HCT116 (cell line): ENCODE results near the gene TYRO3. TPM values are rescaled to one million over a fixed set of nuclear protein-coding genes. Genes with fewer than 3 reads are reported as not detected.

Experiments
- ATAC-seq: fragments of 200-7000 bp; cut with Tn5 transposase; 2 replicates; pipeline ENCODE4 v1.9.1; 2020; ENCODE audit warnings: mild to moderate bottlenecking, moderate library complexity
- BruUV-seq: library from RNA; stranded (reverse); fragments of 400-500 nt; replicated peaks from 2 replicates; lab custom pipeline; 2021; lab: Mats Ljungman, UMichigan
- CTCF ChIA-PET: fragments of 300-600 bp; sonication (Branson Sonifier 250); formaldehyde crosslinking; loops from one replicate; lab custom pipeline; 2021; ENCODE audit warnings: antibody characterized with exemption; lab: Charles Lee
- POLR2A ChIA-PET: fragments of 300-600, 350-600 bp; sonication (Branson Sonifier 250); formaldehyde crosslinking; loops from one replicate; lab custom pipeline; 2021; ENCODE audit warnings: antibody characterized with exemption; lab: Charles Lee
- RAD21 ChIA-PET, 2 experiments: fragments of 300-600 bp; sonication (Branson Sonifier 250); formaldehyde crosslinking; loops; one replicate each; lab custom pipeline; 2023; ENCODE audit warnings: low total read pairs in 2 of 2; ENCODE audit not compliant: uncharacterized antibody in 2 of 2, unreplicated experiment in 2 of 2, low non-redundant PET in 1 of 2; lab: Charles Lee
- DNase-seq: peaks from one replicate; pipeline ENCODE4 v3.0.0-alpha.2; 2010; ENCODE audit warnings: low read depth, low spot score
- H2AFZ ChIP-seq: fragments of 200-600 bp; shearing (Covaris generic), sonication (generic); 2 replicates; pipeline ENCODE4 v1.6.1; 2017; ENCODE audit warnings: low read depth, mixed run types, mixed read lengths, antibody characterized with exemption, low read length; ENCODE audit not compliant: poor library complexity, severe bottlenecking
- H3K27ac ChIP-seq: 2 replicates; pipeline ENCODE4 v1.5.1; 2012; ENCODE audit warnings: low read depth, low read length
- H3K27me3 ChIP-seq: fragments of 200-600 bp; sonication (generic); 2 replicates; pipeline ENCODE4 v1.6.1; 2016; ENCODE audit warnings: mixed run types, low read length, mixed read lengths; ENCODE audit not compliant: insufficient read depth
- H3K36me3 ChIP-seq, 2 experiments: fragments of 200-500 bp in 1 of 2; fragments of 200-600 bp in 1 of 2; sonication (Bioruptor generic) in 1 of 2; sonication (generic) in 1 of 2; 2 replicates each; pipeline versions ENCODE4 v1.5.1 to v1.6.1; 2014 to 2016; ENCODE audit warnings: low read length in 2 of 2, inconsistent platforms in 1 of 2, mixed read lengths in 1 of 2, mixed run types in 1 of 2; ENCODE audit not compliant: insufficient read depth in 2 of 2, control insufficient read depth in 1 of 2
- H3K4me1 ChIP-seq, 2 experiments: fragments of 200-600 bp in 1 of 2; sonication (generic) in 1 of 2; 2 replicates each; pipeline versions ENCODE4 v1.5.1 to v1.6.1; 2012 to 2017; ENCODE audit warnings: low read length in 2 of 2, inconsistent platforms in 1 of 2, mild to moderate bottlenecking in 1 of 2, mixed read lengths in 1 of 2, mixed run types in 1 of 2, moderate library complexity in 1 of 2; ENCODE audit not compliant: insufficient read depth in 2 of 2, control insufficient read depth in 1 of 2
- H3K4me2 ChIP-seq: fragments of 200-600 bp; sonication (generic); 2 replicates; pipeline ENCODE4 v1.6.1; 2017; ENCODE audit warnings: mixed run types, low read length, mixed read lengths
- H3K4me3 ChIP-seq, 2 experiments: fragments of 200-600 bp in 1 of 2; sonication (generic) in 1 of 2; replicated peaks in 1 of 2; 2 replicates each; pipeline ENCODE4 v1.5.1; 2011 to 2016; ENCODE audit warnings: low read length in 2 of 2, control low read depth in 1 of 2, low read depth in 1 of 2, mild to moderate bottlenecking in 1 of 2, mixed read lengths in 1 of 2, mixed run types in 1 of 2
- H3K79me2 ChIP-seq: fragments of 200-600 bp; sonication (generic); 2 replicates; pipeline ENCODE4 v1.6.1; 2017; ENCODE audit warnings: mild to moderate bottlenecking, mixed run types, low read length, moderate library complexity, mixed read lengths; ENCODE audit not compliant: insufficient read depth
- H3K9ac ChIP-seq: fragments of 200-600 bp; sonication (generic); 2 replicates; pipeline ENCODE4 v1.6.1; 2016; ENCODE audit warnings: low read length, mixed read lengths
- H3K9me2 ChIP-seq: fragments of 200-600 bp; sonication (generic), shearing (Covaris generic); 2 replicates; pipeline ENCODE4 v1.6.1; 2017; ENCODE audit warnings: mixed run types, mild to moderate bottlenecking, moderate library complexity; ENCODE audit not compliant: insufficient read depth
- H3K9me3 ChIP-seq, 2 experiments: fragments of 200-500 bp in 1 of 2; fragments of 200-600 bp in 1 of 2; sonication (Bioruptor generic) in 1 of 2; sonication (generic) in 1 of 2; 2 replicates each; pipeline ENCODE4 v1.6.1; 2014 to 2017; ENCODE audit warnings: low read length in 2 of 2, mixed read lengths in 2 of 2, inconsistent platforms in 1 of 2, low read depth in 1 of 2, mild to moderate bottlenecking in 1 of 2, mixed run types in 1 of 2, moderate library complexity in 1 of 2; ENCODE audit not compliant: control insufficient read depth in 1 of 2, insufficient read depth in 1 of 2
- H4K20me1 ChIP-seq: fragments of 200-600 bp; sonication (generic), shearing (Covaris generic); 2 replicates; pipeline ENCODE4 v1.6.1; 2017; ENCODE audit warnings: mixed run types, mild to moderate bottlenecking, moderate library complexity; ENCODE audit not compliant: insufficient read depth
- POLR2AphosphoS5 ChIP-seq: IDR thresholded peaks from 2 replicates; pipeline ENCODE4 v1.6.1; 2011; ENCODE audit warnings: mild to moderate bottlenecking, low read depth, low read length, moderate library complexity
- REST ChIP-seq: IDR thresholded peaks from 2 replicates; pipeline ENCODE4 v1.6.1; 2012; ENCODE audit warnings: low read depth
- SP1 ChIP-seq: IDR thresholded peaks from 2 replicates; pipeline ENCODE4 v1.6.1; 2012; ENCODE audit warnings: low read depth
- intact Hi-C: fragments of 100-400 bp; cut with micrococcal nuclease; formaldehyde crosslinking; loops from 2 replicates; pipeline ENCODE4 v1.10.0; 2022
- total RNA-seq: library from RNA; stranded (reverse); gene quantifications from one replicate; pipeline ENCODE4 v1.2.1, GENCODE V29; 2021; ENCODE audit not compliant: unreplicated experiment

Gene TYRO3
- total RNA-seq, 1 experiment from 2014 or later: 34.6 TPM

GRCh38 chr15:41512940-41513505, 46.0 kb upstream of the TYRO3 start:
- CTCF ChIA-PET: interaction anchor here (1.2 kb wide), 1 partner anchor 47 kb away, joined by 4 read pairs; no protein-coding TSS in a partner anchor
- peak overlapping the region; percentile 54 to 79 for H3K4me3 ChIP-seq

More at GRCh38 chr15:41512940-41513505, 46.0 kb upstream of the TYRO3 start:
- Histone ChIP-seq H3K27me3 (no peaks in the 10 kb centered on the region), H3K27ac (peak overlapping the region; percentile 52; the same call in 1 of the 2 replicates), H3K4me2 (peak overlapping the region; percentile 100), H2AFZ (peak overlapping the region; percentile 83), H3K9me3 (no peaks in the 10 kb centered on the region), H3K9ac (peak overlapping the region; percentile 63), H3K4me1 (peaks cover 17 to 34% of the 10 kb centered on the region in 2 experiments), H3K79me2 (no peaks in the 10 kb centered on the region), H3K9me2 (no peaks in the 10 kb centered on the region), H3K36me3 (peaks cover 0 to 4% of the 10 kb centered on the region in 2 experiments; a peak in 1 of 4 replicates), H4K20me1 (no peaks in the 10 kb centered on the region)
- BruUV-seq: no TSS peak
- intact Hi-C loops: no loop called here
- ATAC-seq: peak; percentile 53
- TF ChIP-seq REST: no peak
- no peak for TF ChIP-seq SP1
- no peak for TF ChIP-seq POLR2AphosphoS5
- ChIA-PET RAD21 (no interaction called here), POLR2A (interaction anchor here (1.4 kb wide), 1 partner anchor 20 kb away, joined by 4 read pairs; no protein-coding TSS in a partner anchor)
- no peak for DNase-seq
